Measurements from ENCODE around the gene LIPN. TPM values are rescaled to one million over a fixed set of nuclear protein-coding genes. Genes with fewer than 3 reads are reported as not detected.

The LIPN gene
- not detected for total RNA-seq

GRCh38 chr10:88759366-88760101 lies at the start of gene LIPN:
Gene LIPN, plus strand, starts transcription at chr10:88760020. Its CDS starts 1,386 bp downstream, at chr10:88761406.

GRCh38 chr10:88802523-88803285 lies 42.9 kb downstream of the LIPN start, which contains the start of gene LIPM:
Gene LIPM, plus strand, starts transcription at chr10:88802730. Its CDS starts 167 bp downstream, at chr10:88802897.

Other genes with a start within 250 kb of the LIPN start
- gene RNLS, start 176.7 kb upstream of the LIPN start, total RNA-seq = 10 to 100 TPM in 1 of 2 donors, 1 to 10 TPM in 1; 5.7 to 13.1 TPM
- gene LIPJ, start 173.3 kb upstream of the LIPN start, total RNA-seq = under 1 TPM in 1 of 2 donors, not detected in 1; under 0.01 TPM
- not detected for gene LIPF, start 95.6 kb upstream of the LIPN start, total RNA-seq
- gene LIPK, start 53.8 kb upstream of the LIPN start, total RNA-seq = not detected
- not detected for gene LIPM, start 42.7 kb downstream of the LIPN start, total RNA-seq
- gene ANKRD22, start 91.8 kb downstream of the LIPN start, total RNA-seq = not detected
- 10 to 100 TPM in 1 of 2 donors, 1 to 10 TPM in 1; 4.8 to 21.3 TPM for gene STAMBPL1, start 120.2 kb downstream of the LIPN start, total RNA-seq
- gene ACTA2, start 192.8 kb downstream of the LIPN start, total RNA-seq = 10 to 100 TPM; 24.3 to 31.7 TPM
- 10 to 100 TPM; 28.3 to 28.6 TPM for gene FAS, start 230.8 kb downstream of the LIPN start, total RNA-seq

All from melanocyte of skin (primary cell).